Liver (tissue), 9 donors: ENCODE results near the gene SRSF12. TPM values are rescaled to one million over a fixed set of nuclear protein-coding genes. Genes with fewer than 3 reads are reported as not detected.
"Not testable (repeated sequence)": the region's sequence is repeated elsewhere in the genome, so short reads cannot be mapped to it uniquely, and the experiment has no call there.

Experiments
- DNase-seq: peaks from one replicate; pipeline ENCODE4 v3.0.0-alpha.2; 2017; ENCODE audit warnings: low spot score
- H3K27ac ChIP-seq, 2 donors: one replicate each; pipeline ENCODE4 v1.7.0; 2013; ENCODE audit warnings: inconsistent platforms in 2 of 2, low read length in 2 of 2, control low read depth in 1 of 2, low read depth in 1 of 2, mild to moderate bottlenecking in 1 of 2
- H3K27me3 ChIP-seq, 4 donors: one replicate each; pipeline versions ENCODE4 v1.6.1 to v1.7.0; 2013; ENCODE audit warnings: low read length in 3 of 4, inconsistent platforms in 1 of 4, mild to moderate bottlenecking in 1 of 4, moderate library complexity in 1 of 4; ENCODE audit not compliant: control insufficient read depth in 4 of 4, insufficient read depth in 4 of 4
- H3K36me3 ChIP-seq, 4 donors: one replicate each; pipeline versions ENCODE4 v1.6.1 to v1.7.0; 2013; ENCODE audit warnings: low read length in 3 of 4, mild to moderate bottlenecking in 3 of 4, low read depth in 1 of 4, moderate library complexity in 1 of 4; ENCODE audit not compliant: control insufficient read depth in 4 of 4, insufficient read depth in 3 of 4
- H3K4me1 ChIP-seq, 4 donors: one replicate each; pipeline versions ENCODE4 v1.6.1 to v1.7.0; 2013; ENCODE audit warnings: low read length in 3 of 4, mild to moderate bottlenecking in 3 of 4, moderate library complexity in 1 of 4; ENCODE audit not compliant: control insufficient read depth in 4 of 4, insufficient read depth in 4 of 4
- H3K4me3 ChIP-seq, 3 donors: one replicate each; pipeline versions ENCODE4 v1.6.1 to v1.7.0; 2013; ENCODE audit warnings: low read length in 3 of 3, control low read depth in 1 of 3, low read depth in 1 of 3, mild to moderate bottlenecking in 1 of 3
- H3K9ac ChIP-seq, 2 donors: one replicate each; pipeline ENCODE4 v1.7.0; 2013; ENCODE audit warnings: low read length in 2 of 2, mild to moderate bottlenecking in 2 of 2, moderate library complexity in 2 of 2, control low read depth in 1 of 2, low read depth in 1 of 2
- H3K9me3 ChIP-seq, 4 donors: one replicate each; pipeline versions ENCODE4 v1.6.1 to v1.7.0; 2013; ENCODE audit warnings: low read length in 3 of 4; ENCODE audit not compliant: control insufficient read depth in 4 of 4
- EGR1 ChIP-seq, 2 donors: IDR thresholded peaks; 2 replicates each; pipeline ENCODE4 v1.6.1; 2016 to 2018; ENCODE audit warnings: antibody characterized with exemption in 2 of 2, low read depth in 2 of 2
- HNF4A ChIP-seq, 2 donors: conservative IDR thresholded peaks; 2 replicates each; pipeline ENCODE4 v1.6.1; 2016; ENCODE audit warnings: antibody characterized with exemption in 2 of 2, mild to moderate bottlenecking in 2 of 2
- JUND ChIP-seq, 2 donors: IDR thresholded peaks; 2 replicates each; pipeline ENCODE4 v1.6.1; 2016; ENCODE audit warnings: antibody characterized with exemption in 2 of 2
- RXRA ChIP-seq, 2 donors: IDR thresholded peaks; 2 replicates each; pipeline ENCODE4 v1.6.1; 2017 to 2018; ENCODE audit warnings: antibody characterized with exemption in 2 of 2, mild to moderate bottlenecking in 1 of 2
- SP1 ChIP-seq: IDR thresholded peaks from 2 replicates; pipeline ENCODE4 v1.6.1; 2018; ENCODE audit warnings: antibody characterized with exemption, mild to moderate bottlenecking
- WGBS: extraction: QIAGEN DNeasy Blood & Tissue Kit; methylation state at CpG from one replicate; pipeline ENCODE4 v1.1.7; 2013; 5-methylcytosine and 5-hydroxymethylcytosine counted together
- polyA plus RNA-seq, 2 donors: library from polyadenylated mRNA; stranded (reverse) in 1 of 2; unstranded in 1 of 2; fragments of 200-250 nt in 1 of 2; fragments of >200 nt in 1 of 2; fragmentation: Nextera tagmentation in 1 of 2; extraction: Ambion mirVana in 1 of 2; gene quantifications; one replicate each; pipeline versions ENCODE4 v1.2.1 to v1.2.3, GENCODE V29; 2013 to 2015
- total RNA-seq, 2 donors: library from RNA; depleted of rRNA; stranded (reverse); fragments of >200 nt; gene quantifications; one replicate each; pipeline ENCODE4 v1.2.3, GENCODE V29; 2014
- TF ChIP-seq, protein P1 (sequence below): IDR thresholded peaks from 2 replicates; pipeline ENCODE4 v1.6.1; 2016; ENCODE audit warnings: antibody characterized with exemption
- TF ChIP-seq, protein P2 (sequence below): IDR thresholded peaks from 2 replicates; pipeline ENCODE4 v1.6.1; 2016; ENCODE audit warnings: antibody characterized with exemption, mild to moderate bottlenecking
- TF ChIP-seq, protein P3 (sequence below): IDR thresholded peaks from 2 replicates; pipeline ENCODE4 v1.6.1; 2016; ENCODE audit warnings: antibody characterized with exemption
- donor health status: healthy.
- donor health status: healthy.
- donor health status: healthy.
- donor health status: healthy.
- donor health status: healthy.

Gene SRSF12
- total and polyA plus RNA-seq, 4 donors = 0.17 to 1.0 (median 0.39) TPM

DNA sequence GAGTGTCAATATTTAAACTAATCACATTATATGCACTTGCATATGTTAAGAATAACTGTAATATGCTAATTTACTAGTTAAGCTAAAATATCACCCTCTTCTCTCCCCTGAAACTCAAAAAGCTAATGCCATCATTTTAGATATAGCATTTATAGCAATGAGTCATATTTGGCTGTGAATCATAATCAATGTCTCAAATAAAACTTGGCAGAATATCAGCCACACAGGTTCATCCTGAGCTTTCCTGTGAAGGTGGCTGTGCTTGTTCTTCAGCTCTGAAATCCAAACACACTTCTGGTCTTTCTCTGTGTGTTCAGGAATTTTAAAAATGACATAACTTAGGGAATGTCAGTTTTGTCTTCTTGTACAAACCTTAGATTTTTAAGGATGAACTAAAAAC lies 50.1 kb downstream of the SRSF12 start:
- peak; percentile 26 to 84 for TF ChIP-seq JUND (IDR thresholded peaks at IDR 0.05)
- TF ChIP-seq, protein P1, sequence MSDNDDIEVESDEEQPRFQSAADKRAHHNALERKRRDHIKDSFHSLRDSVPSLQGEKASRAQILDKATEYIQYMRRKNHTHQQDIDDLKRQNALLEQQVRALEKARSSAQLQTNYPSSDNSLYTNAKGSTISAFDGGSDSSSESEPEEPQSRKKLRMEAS = no peak
- Histone ChIP-seq H3K9me3 (no peaks in the 10 kb centered on the region), H3K4me1 (peaks cover 10 to 20% (median 17%) of the 10 kb centered on the region in 4 donors), H3K27ac (peak overlapping the region; percentile 14 to 53), H3K27me3 (no peaks in the 10 kb centered on the region), H3K36me3 (no peaks in the 10 kb centered on the region), H3K9ac (no peak overlapping the region), H3K4me3 (no peak overlapping the region)
- DNase-seq = no peak

DNA sequence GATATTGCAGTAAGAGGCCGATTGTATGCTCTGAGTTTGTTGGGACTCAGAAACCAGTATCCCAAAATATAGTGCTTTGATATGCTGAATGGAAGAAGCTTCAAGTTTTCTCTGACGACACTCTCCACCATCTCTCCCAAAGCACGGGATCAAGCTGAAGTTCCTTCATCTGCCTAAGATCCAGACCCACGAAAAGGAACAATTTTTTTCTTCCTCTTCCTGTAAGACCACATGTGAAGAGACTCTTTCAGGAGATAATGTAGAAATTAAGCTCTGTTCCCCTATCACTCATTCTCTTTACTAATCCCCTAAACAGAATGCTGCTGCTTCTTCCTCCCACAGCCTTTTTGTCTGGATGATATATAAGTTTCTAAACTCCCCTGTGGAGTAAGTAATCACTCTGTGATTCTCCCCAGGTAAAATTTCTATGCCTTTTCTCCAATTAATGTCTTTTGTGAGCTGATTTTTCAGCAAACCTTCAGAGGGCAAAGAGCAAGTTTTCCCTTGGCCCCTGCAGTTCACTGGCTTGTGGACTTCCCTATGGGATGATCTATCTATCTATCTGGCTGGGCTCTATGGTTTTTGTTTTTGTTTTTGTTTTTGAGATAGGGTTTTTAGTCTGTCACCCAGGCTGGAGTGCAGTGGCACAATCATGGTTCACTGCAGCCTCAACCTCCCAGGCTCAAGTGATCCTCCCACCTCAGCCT lies 50.8 kb downstream of the SRSF12 start:
- Histone ChIP-seq H3K36me3 (no peaks in the 10 kb centered on the region), H3K27ac (peak overlapping the region; percentile 21 to 53)
- WGBS = 74% methylated on average over 4 of the region's 4 CpGs

DNA sequence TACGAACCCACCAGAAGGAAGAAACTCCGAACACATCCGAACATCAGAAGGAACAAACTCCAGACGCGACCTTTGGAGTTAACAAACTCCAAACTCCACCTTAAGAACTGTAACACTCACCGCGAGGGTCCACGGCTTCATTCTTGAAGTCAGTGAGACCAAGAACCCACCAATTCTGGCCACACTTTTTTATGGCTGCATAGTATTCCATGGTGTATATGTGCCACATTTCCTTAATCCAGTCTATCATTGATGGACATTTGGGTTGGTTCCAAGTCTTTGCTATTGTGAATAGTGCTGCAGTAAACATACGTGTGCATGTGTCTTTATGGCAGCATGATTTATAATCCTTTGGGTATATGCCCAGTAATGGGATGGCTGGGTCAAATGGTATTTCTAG lies 51.8 kb downstream of the SRSF12 start:
- H3K36me3 ChIP-seq, H3K9ac ChIP-seq, H3K27ac ChIP-seq, H3K9me3 ChIP-seq, H3K27me3 ChIP-seq, H3K4me3 ChIP-seq, DNase-seq: not testable (repeated sequence)
- H3K4me1 ChIP-seq = peaks cover 10 to 17% (median 14%) of the 10 kb centered on the region in 4 donors
- 95% methylated on average over 9 of the region's 9 CpGs for WGBS

More for the DNA sequence above, 50.8 kb downstream of the SRSF12 start:
- H3K9me3 ChIP-seq = no peaks in the 10 kb centered on the region
- no peak overlapping the region for H3K4me3 ChIP-seq
- TF ChIP-seq HNF4A (conservative IDR thresholded peaks at IDR 0.05) (peak; percentile 54 to 71), EGR1 (IDR thresholded peaks at IDR 0.05; ENCODE audit: low read depth in 2 of 2) (no peak), SP1 (peak; percentile 59), RXRA (IDR thresholded peaks at IDR 0.05) (peak in 1 of 2 donors; percentile 8)
- TF ChIP-seq, protein P2, sequence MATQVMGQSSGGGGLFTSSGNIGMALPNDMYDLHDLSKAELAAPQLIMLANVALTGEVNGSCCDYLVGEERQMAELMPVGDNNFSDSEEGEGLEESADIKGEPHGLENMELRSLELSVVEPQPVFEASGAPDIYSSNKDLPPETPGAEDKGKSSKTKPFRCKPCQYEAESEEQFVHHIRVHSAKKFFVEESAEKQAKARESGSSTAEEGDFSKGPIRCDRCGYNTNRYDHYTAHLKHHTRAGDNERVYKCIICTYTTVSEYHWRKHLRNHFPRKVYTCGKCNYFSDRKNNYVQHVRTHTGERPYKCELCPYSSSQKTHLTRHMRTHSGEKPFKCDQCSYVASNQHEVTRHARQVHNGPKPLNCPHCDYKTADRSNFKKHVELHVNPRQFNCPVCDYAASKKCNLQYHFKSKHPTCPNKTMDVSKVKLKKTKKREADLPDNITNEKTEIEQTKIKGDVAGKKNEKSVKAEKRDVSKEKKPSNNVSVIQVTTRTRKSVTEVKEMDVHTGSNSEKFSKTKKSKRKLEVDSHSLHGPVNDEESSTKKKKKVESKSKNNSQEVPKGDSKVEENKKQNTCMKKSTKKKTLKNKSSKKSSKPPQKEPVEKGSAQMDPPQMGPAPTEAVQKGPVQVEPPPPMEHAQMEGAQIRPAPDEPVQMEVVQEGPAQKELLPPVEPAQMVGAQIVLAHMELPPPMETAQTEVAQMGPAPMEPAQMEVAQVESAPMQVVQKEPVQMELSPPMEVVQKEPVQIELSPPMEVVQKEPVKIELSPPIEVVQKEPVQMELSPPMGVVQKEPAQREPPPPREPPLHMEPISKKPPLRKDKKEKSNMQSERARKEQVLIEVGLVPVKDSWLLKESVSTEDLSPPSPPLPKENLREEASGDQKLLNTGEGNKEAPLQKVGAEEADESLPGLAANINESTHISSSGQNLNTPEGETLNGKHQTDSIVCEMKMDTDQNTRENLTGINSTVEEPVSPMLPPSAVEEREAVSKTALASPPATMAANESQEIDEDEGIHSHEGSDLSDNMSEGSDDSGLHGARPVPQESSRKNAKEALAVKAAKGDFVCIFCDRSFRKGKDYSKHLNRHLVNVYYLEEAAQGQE = no peak
- TF ChIP-seq, protein P3, sequence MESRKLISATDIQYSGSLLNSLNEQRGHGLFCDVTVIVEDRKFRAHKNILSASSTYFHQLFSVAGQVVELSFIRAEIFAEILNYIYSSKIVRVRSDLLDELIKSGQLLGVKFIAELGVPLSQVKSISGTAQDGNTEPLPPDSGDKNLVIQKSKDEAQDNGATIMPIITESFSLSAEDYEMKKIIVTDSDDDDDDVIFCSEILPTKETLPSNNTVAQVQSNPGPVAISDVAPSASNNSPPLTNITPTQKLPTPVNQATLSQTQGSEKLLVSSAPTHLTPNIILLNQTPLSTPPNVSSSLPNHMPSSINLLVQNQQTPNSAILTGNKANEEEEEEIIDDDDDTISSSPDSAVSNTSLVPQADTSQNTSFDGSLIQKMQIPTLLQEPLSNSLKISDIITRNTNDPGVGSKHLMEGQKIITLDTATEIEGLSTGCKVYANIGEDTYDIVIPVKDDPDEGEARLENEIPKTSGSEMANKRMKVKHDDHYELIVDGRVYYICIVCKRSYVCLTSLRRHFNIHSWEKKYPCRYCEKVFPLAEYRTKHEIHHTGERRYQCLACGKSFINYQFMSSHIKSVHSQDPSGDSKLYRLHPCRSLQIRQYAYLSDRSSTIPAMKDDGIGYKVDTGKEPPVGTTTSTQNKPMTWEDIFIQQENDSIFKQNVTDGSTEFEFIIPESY = no peak
- no peak overlapping the region for H3K9ac ChIP-seq
- H3K27me3 ChIP-seq = no peaks in the 10 kb centered on the region
- no peak for DNase-seq
- peaks cover 10 to 20% (median 17%) of the 10 kb centered on the region in 4 donors for H3K4me1 ChIP-seq

DNA sequence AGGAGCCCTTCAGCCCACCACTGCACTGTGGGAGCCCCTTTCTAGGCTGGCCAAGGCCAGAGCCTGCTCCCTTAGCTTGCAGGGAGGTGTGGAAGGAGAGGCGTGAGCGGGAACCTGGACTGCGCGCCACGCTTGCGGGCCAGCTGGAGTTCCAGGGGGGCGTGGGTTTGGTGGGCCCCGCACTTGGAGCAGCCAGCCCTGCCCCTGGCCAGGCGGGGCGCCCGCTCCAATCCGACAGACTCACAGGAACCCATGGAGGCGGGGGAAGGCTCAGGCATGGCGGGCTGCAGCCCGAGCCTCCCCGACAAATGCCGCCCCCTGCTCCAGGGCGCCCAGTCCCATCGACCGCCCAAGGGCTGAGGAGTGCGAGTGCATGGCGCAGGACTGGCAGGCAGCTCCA lies 52.9 kb downstream of the SRSF12 start:
- DNase-seq, H3K4me3 ChIP-seq, H3K9me3 ChIP-seq, H3K9ac ChIP-seq, H3K36me3 ChIP-seq, H3K27me3 ChIP-seq, H3K27ac ChIP-seq: not testable (repeated sequence)
- WGBS = 94% methylated on average over 22 of the region's 22 CpGs
- peaks cover 4 to 11% (median 10%) of the 10 kb centered on the region in 4 donors for H3K4me1 ChIP-seq
